ENCODE results near the gene DLEC1.

Gene DLEC1, protein sequence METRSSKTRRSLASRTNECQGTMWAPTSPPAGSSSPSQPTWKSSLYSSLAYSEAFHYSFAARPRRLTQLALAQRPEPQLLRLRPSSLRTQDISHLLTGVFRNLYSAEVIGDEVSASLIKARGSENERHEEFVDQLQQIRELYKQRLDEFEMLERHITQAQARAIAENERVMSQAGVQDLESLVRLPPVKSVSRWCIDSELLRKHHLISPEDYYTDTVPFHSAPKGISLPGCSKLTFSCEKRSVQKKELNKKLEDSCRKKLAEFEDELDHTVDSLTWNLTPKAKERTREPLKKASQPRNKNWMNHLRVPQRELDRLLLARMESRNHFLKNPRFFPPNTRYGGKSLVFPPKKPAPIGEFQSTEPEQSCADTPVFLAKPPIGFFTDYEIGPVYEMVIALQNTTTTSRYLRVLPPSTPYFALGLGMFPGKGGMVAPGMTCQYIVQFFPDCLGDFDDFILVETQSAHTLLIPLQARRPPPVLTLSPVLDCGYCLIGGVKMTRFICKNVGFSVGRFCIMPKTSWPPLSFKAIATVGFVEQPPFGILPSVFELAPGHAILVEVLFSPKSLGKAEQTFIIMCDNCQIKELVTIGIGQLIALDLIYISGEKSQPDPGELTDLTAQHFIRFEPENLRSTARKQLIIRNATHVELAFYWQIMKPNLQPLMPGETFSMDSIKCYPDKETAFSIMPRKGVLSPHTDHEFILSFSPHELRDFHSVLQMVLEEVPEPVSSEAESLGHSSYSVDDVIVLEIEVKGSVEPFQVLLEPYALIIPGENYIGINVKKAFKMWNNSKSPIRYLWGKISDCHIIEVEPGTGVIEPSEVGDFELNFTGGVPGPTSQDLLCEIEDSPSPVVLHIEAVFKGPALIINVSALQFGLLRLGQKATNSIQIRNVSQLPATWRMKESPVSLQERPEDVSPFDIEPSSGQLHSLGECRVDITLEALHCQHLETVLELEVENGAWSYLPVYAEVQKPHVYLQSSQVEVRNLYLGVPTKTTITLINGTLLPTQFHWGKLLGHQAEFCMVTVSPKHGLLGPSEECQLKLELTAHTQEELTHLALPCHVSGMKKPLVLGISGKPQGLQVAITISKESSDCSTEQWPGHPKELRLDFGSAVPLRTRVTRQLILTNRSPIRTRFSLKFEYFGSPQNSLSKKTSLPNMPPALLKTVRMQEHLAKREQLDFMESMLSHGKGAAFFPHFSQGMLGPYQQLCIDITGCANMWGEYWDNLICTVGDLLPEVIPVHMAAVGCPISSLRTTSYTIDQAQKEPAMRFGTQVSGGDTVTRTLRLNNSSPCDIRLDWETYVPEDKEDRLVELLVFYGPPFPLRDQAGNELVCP (N-terminal part only)

DNA sequence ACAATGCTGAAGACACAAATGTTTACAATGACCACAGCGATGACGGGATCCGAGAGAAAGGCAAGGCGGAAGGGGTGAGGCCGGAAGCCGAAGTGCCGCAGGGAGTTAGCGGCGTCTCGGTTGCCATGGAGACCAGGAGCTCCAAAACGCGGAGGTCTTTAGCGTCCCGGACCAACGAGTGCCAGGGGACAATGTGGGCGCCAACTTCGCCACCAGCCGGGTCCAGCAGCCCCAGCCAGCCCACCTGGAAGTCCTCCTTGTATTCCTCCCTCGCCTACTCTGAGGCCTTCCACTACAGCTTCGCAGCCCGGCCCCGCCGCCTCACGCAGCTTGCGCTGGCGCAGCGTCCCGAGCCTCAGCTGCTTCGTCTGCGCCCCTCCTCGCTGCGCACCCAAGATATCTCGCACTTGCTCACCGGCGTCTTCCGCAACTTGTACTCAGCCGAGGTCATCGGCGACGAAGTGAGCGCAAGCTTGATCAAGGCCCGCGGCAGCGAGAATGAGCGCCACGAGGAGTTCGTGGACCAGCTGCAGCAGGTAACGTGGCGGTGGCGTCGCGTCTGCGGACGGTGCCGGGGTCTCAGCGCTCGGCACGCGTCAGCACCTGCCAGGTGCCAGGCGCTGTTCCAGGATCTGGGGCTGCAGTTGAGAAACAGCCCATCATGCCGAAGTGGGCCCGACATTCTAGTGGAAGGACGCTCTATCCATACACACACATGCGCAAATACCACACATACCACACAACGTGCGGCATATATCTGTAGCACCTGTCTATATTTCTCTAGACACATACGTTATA is at the start of gene DLEC1:
Gene DLEC1, plus strand, starts transcription at position 108 of the 798 bp plus-strand sequence. Its CDS starts 18 bp downstream, at position 126.
- no peak for DNase-seq

DNA sequence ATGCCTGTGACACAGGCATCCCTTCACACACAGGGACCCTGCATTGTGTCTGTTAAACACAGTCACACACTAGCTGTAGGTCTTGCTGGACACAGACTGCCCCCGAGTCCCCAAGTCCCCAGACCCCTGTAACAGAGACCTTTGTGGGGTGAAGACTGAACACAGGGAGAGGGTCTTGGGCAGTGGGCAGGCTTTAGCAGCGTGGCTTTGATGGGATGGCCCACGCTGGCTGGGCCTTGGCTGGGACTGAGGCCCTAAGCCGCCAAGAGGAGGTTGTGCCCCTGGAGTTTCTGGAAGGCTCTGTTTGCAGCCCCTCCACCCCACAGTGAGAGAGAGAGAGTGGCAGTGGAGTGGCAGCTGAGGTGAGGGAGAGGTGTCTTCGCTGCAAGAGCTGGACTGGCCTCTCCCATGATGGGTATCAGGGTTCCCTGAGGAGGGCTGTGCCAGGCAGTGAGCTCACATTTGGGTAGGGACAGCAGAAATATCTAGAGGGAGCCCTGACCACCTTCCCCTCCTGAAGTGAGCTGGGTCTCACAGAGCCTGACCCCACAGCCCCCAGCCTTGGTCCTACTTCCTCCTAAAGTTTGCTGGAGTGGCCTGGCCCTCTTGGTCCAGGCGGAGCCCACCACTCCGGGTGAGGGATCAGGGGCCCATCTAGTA is 49.1 kb upstream of the DLEC1 start:
- no peak for DNase-seq

DNA sequence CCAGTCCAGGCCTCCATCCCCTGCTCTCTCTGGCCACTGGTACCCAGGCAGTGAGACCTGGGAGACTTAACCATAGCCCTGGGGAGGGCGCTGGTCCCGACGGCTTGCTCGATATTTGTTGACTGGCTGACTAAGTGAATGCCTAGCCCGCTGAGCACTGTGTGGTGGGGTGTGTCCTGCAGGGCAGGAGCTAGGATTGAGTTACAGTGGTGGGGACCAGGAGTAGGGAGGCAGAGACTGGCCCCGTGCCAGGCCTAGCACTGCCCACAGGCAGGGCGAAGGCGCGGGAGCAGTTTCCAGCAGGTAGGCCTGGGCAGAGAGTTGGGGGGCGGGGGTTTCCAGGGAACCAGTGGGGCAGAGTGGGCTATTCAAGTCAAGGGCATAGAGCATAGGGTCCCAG is 48.5 kb upstream of the DLEC1 start, which contains the start of gene VILL:
Gene VILL, plus strand, starts transcription at position 260 of the 400 bp plus-strand sequence. CDS start 2,887 bp downstream, outside the sequence.
- DNase-seq = no peak

DNA sequence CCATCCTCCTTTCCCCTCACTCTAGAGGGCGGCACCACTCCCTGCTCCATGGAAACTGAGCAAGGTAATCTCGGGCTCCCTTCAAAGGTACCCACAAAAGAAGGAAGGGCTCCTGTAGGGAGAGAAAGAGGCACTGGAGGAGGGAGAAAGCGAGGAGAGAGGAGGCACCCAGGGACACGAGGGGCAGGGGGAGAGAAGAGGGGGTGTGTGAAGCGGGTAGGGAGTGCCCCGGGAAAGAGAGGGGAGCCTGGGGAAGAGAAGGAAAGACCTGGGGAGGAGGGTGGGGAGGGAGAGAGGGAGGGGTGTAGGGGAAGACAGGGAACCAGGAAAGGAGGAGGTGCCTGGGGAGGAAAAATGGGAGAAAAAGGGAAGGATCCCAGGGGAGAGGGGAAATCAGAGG is 47.9 kb upstream of the DLEC1 start:
- DNase-seq = no peak

DNA sequence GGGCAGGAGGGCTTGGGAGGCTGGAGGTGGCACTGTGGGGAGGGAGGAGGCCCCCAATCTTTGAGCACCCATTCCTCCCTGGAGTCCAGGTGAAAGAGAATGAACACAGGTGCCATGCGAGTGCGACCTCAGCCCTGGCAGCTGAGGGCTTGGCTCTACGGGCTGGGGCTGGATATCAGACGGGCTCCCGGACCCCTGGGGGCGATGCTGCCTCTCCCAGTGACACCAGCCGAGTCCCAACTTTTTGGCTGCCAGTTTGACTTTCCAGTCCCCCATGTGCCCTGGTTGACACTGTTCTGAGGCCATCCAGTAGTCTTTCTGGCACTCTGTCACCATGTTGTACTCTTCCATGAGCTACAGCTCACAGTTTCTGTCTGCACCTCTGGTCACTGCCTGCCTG is 47.2 kb upstream of the DLEC1 start:
- no peak for DNase-seq

DNA sequence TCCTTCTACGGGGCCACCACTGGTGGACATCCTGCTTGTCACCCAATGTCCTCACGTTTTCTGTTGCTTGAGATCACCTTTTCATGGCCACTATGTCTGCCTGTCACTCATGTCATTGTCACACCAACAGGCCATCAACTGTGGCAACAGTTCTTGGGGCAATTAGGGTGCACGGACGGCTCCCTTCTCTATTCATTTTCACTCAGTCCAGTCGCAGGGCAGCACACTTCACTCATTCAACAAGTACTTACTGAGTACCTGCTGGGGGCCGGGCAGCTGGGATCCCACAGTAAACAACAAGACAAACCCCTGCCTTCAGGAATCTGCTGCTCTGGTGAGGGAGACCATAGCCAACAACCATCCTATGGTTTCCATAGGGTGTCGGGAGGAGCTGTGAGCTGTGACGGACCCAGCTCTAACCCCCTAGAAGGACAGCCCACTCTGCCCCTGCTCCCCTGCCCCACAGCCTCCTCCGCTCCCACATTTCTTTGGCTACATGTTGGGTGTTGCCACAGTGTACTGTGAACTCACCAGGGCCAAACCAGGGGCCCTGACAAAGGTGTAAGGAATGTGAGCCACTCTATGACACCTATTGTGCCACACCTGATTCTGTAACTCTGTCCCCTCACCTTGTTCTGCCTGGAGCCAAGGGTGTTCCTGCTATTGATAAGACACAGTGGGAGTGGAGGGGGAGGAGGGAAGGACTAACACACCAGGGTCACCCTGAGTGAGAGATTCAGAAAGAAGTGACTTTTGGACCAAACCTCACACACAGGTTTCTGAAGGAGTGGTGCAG is 46.5 kb upstream of the DLEC1 start:
- no peak for DNase-seq

DNA sequence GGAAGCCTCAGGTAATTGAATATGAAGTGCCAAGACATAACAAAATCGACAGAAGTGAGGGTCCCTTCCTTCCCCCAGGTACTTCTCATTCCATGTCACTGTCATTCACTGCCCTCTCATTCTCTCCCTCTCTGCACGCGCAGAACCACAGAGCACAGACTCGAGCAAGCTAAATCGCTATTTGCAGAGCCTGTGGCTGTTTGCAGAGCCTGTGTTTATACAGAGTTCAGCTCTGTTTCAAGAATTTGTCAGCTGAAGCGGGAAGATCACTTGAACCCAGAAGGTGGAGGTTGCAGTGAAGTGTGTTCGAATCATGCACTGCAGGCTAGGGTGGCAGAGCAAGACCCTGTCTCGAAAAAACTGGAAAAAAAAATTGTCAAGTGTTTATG is 45.9 kb upstream of the DLEC1 start:
- DNase-seq = no peak

DNA sequence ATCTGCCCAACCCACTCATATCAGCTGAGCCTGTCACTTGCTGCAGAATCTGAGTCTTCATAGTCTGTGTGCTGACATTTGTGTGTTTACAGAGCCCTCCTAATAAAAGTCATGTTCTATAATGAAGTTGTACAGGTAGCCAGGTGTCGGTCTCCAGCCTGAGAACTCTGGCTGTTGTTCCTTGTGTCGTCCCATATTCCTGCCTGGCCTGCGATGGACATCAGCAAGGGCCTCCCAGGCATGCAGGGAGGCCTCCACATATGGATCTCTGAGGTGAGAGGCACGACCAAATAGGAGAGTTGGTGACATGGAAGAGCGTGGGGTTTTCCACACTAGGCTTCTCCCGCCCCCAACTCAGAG is 45.6 kb upstream of the DLEC1 start:
- no peak for DNase-seq

DNA sequence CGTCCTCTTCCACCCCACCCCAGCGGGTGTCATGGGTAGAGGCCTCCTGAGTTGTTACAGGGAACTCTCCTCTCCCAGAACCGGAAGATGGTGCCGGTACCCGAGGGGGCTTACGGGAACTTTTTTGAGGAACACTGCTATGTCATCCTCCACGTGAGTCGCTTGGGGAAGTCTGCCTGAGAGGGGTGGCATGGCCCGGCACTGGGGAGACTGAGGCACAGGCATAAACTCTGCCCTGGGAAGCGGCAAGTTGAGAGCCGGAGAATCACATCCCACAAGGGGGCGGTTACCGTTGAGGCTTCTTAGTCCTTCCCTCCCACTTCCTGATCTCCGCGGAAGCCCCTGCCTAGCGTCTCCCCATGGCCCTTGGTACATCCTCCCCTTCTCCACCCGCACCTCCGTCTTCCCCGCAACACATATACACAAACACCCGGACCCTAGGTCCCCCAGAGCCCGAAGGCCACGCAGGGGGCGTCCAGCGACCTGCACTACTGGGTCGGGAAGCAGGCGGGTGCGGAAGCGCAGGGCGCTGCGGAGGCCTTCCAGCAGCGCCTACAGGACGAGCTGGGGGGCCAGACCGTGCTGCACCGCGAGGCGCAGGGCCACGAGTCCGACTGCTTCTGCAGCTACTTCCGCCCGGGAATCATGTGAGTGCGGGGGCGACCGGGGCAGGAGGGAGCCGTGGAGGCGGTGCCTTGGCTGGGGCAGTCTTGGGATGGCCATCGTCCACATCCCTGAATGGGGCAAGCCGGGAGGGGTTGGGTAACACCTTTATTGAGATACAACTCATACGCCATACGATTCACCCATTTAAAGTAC is 45.0 kb upstream of the DLEC1 start:
- DNase-seq = no peak

DNA sequence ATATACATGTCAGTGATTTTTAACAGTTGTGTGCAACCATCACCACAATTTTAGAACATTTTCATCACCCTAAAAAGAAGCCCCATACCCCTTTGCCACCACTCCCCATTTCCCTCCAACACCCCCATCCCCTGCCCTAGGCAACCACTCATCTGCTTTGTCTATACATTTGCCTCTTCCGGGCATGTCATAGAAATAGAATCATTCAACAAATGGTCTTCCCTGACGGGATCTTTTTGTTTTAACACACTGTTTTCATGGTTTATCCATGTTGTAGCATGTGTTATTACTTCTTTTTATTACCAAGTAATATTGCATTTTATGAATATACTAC is 44.4 kb upstream of the DLEC1 start:
- no peak for DNase-seq

DNA sequence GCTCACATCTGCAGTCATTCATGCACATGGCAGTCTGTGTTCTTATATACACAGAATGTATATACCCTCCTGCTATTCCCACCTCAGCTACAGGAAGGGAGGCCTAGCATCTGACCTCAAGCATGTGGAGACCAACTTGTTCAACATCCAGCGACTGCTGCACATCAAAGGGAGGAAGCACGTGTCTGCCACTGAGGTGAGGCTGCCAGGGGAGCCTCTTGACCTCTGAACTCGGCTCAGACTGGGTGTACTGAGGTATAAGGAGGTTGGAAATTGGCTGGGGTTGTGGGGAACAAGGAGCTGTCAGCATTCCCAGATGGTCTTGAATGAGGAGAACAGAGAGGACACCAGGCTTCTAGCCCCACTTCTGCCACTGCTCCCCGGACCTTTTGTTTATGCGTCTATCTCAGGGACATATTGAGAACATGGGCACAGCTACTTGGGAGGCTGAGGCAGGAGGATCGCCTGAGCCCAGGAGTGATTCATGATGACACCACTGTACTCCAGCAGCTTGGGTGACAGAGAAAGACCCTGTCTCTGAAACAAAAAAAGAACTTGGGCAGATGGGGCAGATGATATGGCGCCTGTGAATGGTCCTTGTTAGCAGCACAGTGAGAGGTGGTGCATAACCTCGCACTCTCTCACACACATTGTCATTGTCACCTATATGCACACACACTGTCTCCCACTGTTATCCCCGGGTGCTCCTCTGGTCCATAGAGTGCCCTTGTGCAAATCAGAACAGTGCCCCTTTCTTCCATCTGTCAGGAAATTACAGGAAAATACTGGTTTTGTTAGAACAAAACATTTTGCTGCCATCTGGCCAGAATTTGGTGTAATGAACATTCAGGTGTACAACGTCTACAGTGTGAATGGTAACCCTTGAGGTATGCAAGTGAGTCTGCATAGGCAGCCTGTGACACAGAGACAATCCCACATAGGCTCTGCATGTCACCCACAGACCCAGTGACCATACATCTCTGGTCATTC is 43.1 kb upstream of the DLEC1 start:
- DNase-seq = no peak

DNA sequence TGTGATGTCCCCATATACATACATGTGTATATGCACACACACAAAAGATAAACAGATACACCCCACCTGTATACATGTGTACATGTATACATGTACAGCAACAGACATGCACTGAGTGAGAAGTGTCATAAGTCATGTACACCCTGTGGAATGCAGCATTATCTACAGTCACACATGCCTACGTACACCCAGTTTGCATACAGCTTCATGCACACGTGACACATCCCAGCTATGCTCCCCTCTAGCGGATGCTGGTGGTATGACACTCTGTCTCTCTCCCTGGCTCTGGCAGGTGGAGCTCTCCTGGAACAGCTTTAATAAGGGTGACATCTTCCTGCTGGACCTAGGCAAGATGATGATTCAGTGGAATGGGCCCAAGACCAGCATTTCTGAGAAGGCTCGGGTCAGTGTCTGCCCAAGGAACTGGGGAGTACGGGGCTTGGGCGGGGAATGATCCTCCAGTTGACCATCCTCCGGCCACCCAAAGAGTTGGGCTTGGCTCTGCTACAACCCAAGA is 42.2 kb upstream of the DLEC1 start:
- no peak for DNase-seq

DNA sequence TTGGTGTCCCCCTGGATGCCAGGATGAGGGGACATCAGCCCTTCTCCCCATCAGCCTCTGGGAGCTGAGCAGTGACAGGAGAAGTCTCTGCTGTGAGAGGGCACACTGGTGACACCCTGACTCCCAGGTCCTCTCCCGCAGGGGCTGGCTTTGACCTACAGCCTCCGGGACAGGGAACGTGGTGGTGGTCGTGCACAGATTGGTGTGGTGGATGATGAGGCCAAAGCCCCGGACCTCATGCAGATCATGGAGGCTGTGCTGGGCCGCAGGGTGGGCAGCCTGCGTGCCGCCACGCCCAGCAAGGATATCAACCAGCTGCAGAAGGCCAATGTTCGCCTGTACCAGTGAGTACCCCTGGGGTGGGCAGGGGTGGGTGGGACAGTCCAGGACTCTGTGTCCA is 41.7 kb upstream of the DLEC1 start:
- no peak for DNase-seq

DNA sequence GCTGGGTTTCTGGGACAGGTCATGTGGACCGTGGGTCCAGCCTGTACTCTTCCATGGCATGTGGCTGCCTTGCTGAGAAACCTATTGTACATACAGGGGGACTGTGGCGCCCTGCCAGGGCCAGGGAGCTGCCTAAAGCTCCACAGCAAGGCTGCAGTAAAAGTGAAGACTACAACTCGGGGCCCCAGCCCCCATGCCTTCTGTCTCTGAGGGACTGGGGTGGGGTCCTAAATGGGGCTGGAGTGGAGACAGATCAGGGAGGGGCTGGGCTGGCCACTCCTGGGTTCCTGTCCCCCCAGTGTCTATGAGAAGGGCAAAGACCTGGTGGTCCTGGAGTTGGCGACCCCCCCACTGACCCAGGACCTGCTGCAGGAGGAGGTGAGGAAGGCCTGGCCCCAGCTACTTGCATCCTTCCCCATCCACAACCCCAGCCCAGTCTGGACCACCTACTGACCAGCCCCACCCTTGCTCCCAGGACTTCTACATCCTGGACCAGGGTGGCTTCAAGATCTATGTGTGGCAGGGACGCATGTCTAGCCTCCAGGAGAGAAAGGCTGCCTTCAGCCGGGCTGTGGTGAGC is 41.1 kb upstream of the DLEC1 start:
- DNase-seq = no peak

DNA sequence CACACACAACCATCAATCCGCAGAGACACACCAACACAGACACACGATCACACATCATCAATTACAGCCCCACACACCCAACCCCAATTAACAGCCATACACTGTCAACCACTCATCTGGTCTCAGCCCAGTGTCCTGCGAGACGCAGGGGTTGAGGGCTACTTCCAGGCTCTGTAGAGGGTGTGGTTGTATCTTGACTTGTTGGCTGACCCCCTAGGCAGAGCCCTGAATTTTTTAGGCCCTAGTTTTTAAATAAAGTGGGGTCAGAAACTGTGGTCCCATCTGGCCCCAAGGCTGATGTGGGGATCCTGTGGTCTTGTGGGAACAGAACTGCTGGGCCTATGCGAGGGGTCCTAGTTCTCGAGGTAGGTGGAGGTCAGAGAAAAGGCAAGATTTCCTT is 39.2 kb upstream of the DLEC1 start:
- DNase-seq = no peak

DNA sequence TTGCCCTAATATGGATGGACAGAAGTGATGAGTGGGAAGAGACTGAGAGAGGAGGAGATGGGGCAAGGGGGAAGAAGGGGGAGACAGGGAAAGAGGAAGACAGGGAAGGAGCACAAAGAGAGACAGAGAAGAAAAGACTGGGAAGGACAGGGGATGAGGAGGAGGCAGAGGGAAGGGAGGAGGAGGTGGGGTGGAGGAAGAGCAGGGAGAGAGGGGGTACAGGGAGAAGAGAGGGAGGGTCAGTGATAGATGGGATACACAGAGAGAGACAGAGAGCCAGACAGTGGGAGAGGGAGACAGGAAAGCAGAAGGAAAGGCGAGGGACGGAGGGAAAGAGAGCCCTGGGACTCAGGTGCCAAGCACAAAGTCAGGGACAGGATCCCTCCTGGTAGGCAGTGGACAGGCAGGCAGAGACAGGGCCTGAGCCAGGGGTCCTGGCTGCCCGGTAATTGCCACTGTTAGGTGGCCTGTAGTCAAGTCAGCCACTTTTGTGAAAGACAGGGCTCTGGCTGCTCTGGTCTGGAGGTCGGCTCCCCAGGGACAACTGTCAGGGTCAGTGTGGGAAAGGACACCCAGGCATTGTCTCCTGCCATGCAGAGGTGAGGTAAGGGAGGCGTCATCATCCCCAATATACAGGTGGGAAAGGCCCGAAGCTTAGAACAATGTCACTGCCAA is 38.6 kb upstream of the DLEC1 start:
- no peak for DNase-seq

DNA sequence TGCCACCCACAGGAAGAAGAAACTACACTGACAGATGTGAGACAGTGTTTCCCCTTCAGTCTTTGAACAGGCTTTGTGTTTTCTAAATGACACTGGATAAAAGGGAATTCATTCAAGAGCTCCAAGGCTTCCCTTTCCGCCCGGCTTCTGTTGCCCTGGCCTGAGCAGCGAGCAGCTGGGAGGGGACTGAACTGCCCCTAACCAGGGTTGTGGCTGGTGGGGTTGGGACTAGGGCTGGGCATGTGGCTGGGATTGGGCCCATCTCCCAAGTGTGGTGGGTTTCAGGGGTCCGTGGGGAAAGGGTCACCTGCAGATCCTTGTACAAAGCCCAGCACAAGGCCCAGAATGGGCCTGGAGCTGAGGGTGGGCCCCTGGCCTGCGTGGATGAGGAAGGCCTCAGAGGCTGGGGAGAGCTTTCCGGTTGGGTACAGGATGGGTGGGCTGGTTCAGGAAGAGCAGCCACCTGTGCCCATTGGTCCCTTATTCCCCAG is 38.0 kb upstream of the DLEC1 start:
- DNase-seq = no peak
